NCI-H2171 (cell line): ENCODE measurements around the gene HES3.

ENCODE experiments used
- DNase-seq: peaks from one replicate; lab custom pipeline; 2025; lab: John Stamatoyannopoulos, UW

HES3 gene

GRCh38 chr1:6262555-6263420 is 18.8 kb downstream of the HES3 start:
- DNase-seq = no peak

- no peak for DNase-seq
Measured at GRCh38 chr1:6263716-6264115, 19.7 kb downstream of the HES3 start.

- DNase-seq = no peak
Measured at GRCh38 chr1:6265151-6265550, 21.2 kb downstream of the HES3 start.

GRCh38 chr1:6266641-6267040 is 22.7 kb downstream of the HES3 start:
- DNase-seq = no peak

- DNase-seq = no peak
Measured at GRCh38 chr1:6267686-6268322, 23.8 kb downstream of the HES3 start.

GRCh38 chr1:6268415-6268814 is 24.4 kb downstream of the HES3 start:
- DNase-seq = no peak

- no peak for DNase-seq
Measured at GRCh38 chr1:6269296-6269695, 25.3 kb downstream of the HES3 start.

GRCh38 chr1:6269720-6270400 is 25.9 kb downstream of the HES3 start:
- DNase-seq = peak; percentile 88

GRCh38 chr1:6270401-6270800 is 26.4 kb downstream of the HES3 start:
- peak; percentile 61 for DNase-seq

GRCh38 chr1:6271006-6271405 is 27.0 kb downstream of the HES3 start:
- no peak for DNase-seq

- DNase-seq = no peak
Measured at GRCh38 chr1:6271554-6271953, 27.6 kb downstream of the HES3 start.

GRCh38 chr1:6272452-6272851 is 28.5 kb downstream of the HES3 start:
- no peak for DNase-seq

- no peak for DNase-seq
Measured at GRCh38 chr1:6272868-6273267, 28.9 kb downstream of the HES3 start.

GRCh38 chr1:6273380-6273891 is 29.5 kb downstream of the HES3 start:
- DNase-seq = no peak

- DNase-seq = no peak
Measured at GRCh38 chr1:6274102-6274501, 30.1 kb downstream of the HES3 start.

GRCh38 chr1:6274622-6275139 is 30.7 kb downstream of the HES3 start:
- DNase-seq = no peak

GRCh38 chr1:6275826-6276782 is 32.1 kb downstream of the HES3 start:
- DNase-seq = peak; percentile 91

- no peak for DNase-seq
Measured at GRCh38 chr1:6276811-6277555, 33.0 kb downstream of the HES3 start.

GRCh38 chr1:6278263-6278662 is 34.3 kb downstream of the HES3 start:
- peak; percentile 94 for DNase-seq

- DNase-seq = no peak
Measured at GRCh38 chr1:6279066-6279465, 35.1 kb downstream of the HES3 start.
